Activated CD4-positive, alpha-beta T cell treated with anti-CD3 and anti-CD28 coated beads, Interleukin-2, amount 10 ng/mL, durations not matched to agents 7 days and 5 days (primary cell): Measurements from ENCODE around the gene ITGB1. TPM values are rescaled to one million over a fixed set of nuclear protein-coding genes. Genes with fewer than 3 reads are reported as not detected.
A peak's percentile ranks its signal among the peaks of the same experiment; 100 is the strongest.
"Not testable (repeated sequence)": the region's sequence is repeated elsewhere in the genome, so short reads cannot be mapped to it uniquely, and the experiment has no call there.

Experiments used
- CTCF ChIA-PET: fragments of 350-600 bp; sonication (Branson Sonifier 250); formaldehyde crosslinking; loops from one replicate; lab custom pipeline; 2021; ENCODE audit warnings: antibody characterized with exemption; lab: Charles Lee
- POLR2A ChIA-PET: fragments of 350-600 bp; sonication (Branson Sonifier 250); formaldehyde crosslinking; loops from one replicate; lab custom pipeline; 2021; ENCODE audit warnings: antibody characterized with exemption; lab: Charles Lee
- DNase-seq: peaks from one replicate; pipeline ENCODE4 v3.0.0-alpha.2; 2020
- H3K27ac Mint-ChIP-seq: one replicate; pipeline ENCODE4 v1.8.0; 2021; ENCODE audit warnings: mild to moderate bottlenecking, moderate library complexity, mixed read lengths
- H3K27me3 Mint-ChIP-seq: one replicate; pipeline ENCODE4 v1.8.0; 2021; ENCODE audit warnings: mixed read lengths
- H3K36me3 Mint-ChIP-seq: one replicate; pipeline ENCODE4 v1.8.0; 2021; ENCODE audit warnings: low read depth, mixed read lengths
- H3K4me1 Mint-ChIP-seq: one replicate; pipeline ENCODE4 v1.8.0; 2021; ENCODE audit warnings: mixed read lengths
- H3K4me3 Mint-ChIP-seq: one replicate; pipeline ENCODE4 v1.8.0; 2021; ENCODE audit warnings: mild to moderate bottlenecking, moderate library complexity, mixed read lengths
- H3K9me3 Mint-ChIP-seq: one replicate; pipeline ENCODE4 v1.8.0; 2021; ENCODE audit warnings: mixed read lengths
- total RNA-seq, 2 experiments: library from RNA; stranded (reverse); gene quantifications; one replicate each; pipeline ENCODE4 v1.2.3, GENCODE V29; 2021

ITGB1 gene
- total RNA-seq, 2 experiments from 2014 or later = 89.4 to 98.4 TPM

DNA sequence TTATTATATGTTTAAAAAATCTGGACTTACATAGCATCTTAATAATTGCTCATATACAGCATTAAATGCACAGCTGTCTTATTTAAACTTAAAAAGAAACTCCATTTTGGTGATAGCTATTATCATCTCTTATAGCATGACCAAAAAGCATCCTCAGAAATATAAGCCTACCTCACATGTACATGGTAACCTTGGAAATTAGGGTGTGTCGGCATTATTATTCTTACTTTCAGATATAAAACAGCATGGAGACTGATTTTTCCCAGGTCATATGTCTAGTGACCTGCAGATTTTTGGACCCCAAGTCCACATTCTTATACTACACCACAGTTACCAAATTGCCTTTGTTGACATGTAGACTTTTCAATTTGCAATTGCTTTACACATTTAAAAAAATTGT, 29.1 kb upstream of the ITGB1 start:
- peaks cover 8% of the 10 kb centered on the region for H3K4me1 Mint-ChIP-seq
- ChIA-PET POLR2A (no interaction called here), CTCF (interaction anchor here (1.2 kb wide), 1 partner anchor 105 kb away, joined by 5 read pairs; no protein-coding TSS in a partner anchor)
- H3K4me3 Mint-ChIP-seq = no peak overlapping the region
- no peaks in the 10 kb centered on the region for H3K36me3 Mint-ChIP-seq
- H3K9me3 Mint-ChIP-seq = no peaks in the 10 kb centered on the region
- no peak overlapping the region for H3K27ac Mint-ChIP-seq
- peaks cover 1% of the 10 kb centered on the region for H3K27me3 Mint-ChIP-seq
- no peak for DNase-seq

DNA sequence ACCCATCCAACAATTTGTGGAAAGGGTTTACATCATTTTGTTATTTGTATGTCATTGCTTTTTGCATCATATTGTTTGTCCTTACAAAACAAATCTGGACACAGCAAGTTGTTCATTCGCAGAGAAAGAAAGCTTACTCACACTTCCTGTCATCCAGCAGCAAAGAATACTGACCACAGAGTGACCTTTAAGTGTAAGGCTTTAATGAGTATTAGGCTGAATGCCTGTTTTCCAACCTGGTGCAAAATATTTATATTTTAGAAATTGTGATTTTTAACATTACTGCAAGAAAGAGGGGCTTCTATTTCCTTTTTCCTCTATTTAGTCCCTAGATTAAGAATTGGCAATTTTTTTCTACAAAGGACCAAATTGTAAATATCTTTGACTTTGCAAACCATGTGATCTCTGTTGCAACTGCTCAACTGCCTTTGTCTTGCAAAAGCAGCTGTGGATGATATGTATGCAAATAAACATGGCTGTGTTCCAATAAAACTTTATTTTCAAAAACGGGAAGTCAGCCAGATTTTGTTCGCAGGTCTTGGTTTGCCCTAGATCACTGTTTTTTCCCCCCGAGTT, 27.8 kb upstream of the ITGB1 start:
- DNase-seq = no peak
- POLR2A ChIA-PET = no interaction called here
- Mint-ChIP-seq H3K36me3 (no peaks in the 10 kb centered on the region), H3K27ac (no peak overlapping the region), H3K4me1 (peaks cover 21% of the 10 kb centered on the region), H3K9me3 (no peaks in the 10 kb centered on the region), H3K27me3 (no peaks in the 10 kb centered on the region), H3K4me3 (no peak overlapping the region)
- CTCF ChIA-PET = interaction anchor here (1.2 kb wide), 1 partner anchor 144 kb away, joined by 3 read pairs; no protein-coding TSS in a partner anchor

DNA sequence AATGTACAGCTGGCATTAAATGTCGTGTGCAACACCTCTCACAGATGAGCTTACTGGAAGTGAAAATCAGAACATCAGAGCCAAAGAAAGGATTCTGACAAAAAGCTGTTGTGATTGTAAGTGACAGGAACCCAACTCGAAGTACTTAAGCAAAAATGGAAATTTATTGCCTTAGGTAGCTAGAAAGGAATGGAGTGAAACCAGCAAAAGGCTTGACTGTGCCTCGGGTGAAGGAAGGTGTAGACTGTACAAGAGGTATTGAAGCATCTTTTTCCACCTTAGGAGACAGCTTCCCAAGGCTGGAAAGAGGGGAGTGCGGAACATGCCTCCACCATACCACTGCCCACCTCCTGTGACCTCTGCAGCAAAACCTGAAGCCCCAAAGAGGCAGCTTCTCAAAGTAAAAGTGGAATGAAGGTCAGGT, 27.3 kb upstream of the ITGB1 start:
- Mint-ChIP-seq H3K4me1 (peaks cover 26% of the 10 kb centered on the region), H3K36me3 (no peaks in the 10 kb centered on the region), H3K4me3 (no peak overlapping the region), H3K27me3 (no peaks in the 10 kb centered on the region), H3K27ac (no peak overlapping the region), H3K9me3 (no peaks in the 10 kb centered on the region)
- ChIA-PET POLR2A (no interaction called here), CTCF (interaction anchor here (1.2 kb wide), 1 partner anchor 145 kb away, joined by 3 read pairs; no protein-coding TSS in a partner anchor)
- DNase-seq = no peak

DNA sequence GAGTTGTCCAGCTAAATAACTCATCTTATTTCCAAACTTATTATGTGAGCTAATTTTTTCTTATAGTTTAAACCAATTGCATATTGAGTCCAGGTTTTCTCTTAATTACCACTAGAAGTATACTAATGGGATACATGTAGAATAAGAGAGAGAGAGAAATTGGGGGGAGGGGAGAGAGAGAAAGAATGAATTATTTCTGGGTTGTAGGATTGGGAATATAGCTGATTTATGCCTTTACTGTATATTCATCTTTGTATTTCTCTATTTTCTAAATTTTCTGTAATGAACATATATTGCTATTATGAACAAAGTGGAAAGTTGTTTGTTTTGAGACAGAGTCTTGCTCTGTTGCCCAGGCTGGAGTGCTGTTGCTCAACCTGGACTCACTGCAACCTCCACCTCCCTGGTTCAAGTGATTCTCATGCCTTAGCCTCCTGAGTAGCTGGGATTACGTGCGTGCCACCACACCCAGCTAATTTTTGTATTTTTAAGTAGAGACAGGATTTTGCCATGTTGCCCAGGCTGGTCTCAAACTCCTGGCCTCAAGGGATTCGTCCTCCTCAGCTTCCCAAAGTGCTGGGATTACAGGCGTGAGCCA, 26.1 kb upstream of the ITGB1 start:
- no peaks in the 10 kb centered on the region for H3K36me3 Mint-ChIP-seq
- no peak overlapping the region for H3K4me3 Mint-ChIP-seq
- POLR2A ChIA-PET = no interaction called here
- DNase-seq = no peak
- CTCF ChIA-PET = interaction anchor here (1.2 to 1.6 kb wide), 2 partner anchors 25 to 149 kb away, joined by 3 read pairs; no protein-coding TSS in a partner anchor
- no peak overlapping the region for H3K27ac Mint-ChIP-seq
- H3K27me3 Mint-ChIP-seq = no peaks in the 10 kb centered on the region
- peaks cover 29% of the 10 kb centered on the region for H3K4me1 Mint-ChIP-seq
- no peaks in the 10 kb centered on the region for H3K9me3 Mint-ChIP-seq

DNA sequence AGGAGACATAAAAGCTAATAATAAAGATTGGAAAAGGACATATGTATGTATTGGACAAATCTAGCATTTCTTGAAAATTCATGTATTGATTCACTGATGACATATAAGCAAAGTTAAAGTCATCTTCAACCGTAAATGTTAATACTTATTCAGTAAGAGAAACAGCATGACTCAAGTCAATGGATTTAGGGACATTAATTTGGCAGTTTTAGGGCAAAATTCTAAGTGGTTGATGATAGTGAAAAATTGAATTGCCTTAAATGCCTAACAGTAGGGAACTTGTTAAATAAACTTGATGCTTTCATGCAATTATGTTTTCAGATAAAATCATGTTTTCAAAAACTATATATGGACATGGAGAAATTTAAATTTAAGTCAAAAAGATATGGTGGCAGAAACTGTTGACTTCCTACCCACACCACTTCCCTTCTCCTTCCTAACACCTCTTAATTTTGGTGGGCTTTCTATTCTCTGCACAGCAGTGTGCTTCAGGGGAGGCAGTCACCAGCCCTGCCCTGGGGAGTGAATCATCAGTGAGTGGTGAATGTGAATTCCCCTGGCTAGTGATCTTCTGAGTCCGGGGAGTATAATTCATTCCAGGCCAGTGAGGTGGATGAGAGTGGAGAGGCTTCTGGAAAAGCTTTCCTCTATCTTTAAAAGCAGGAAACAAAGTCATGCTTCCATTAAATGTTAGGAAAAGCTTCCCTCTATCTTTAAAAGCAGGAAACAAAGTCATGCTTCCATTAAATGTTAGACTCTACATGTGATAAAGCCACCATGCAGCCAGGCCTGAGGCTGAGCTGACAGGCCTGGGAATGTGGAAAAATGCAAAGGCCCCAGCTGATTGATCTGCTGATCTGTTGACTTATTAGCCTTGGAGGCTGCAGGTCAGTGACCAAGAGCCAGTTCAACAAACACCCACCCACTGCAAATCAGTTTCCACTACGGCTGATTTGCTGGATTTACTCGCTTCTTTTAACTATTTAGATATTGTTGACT, 25.2 kb upstream of the ITGB1 start:
- Mint-ChIP-seq H3K36me3 (no peaks in the 10 kb centered on the region), H3K27me3 (no peaks in the 10 kb centered on the region), H3K9me3 (no peaks in the 10 kb centered on the region), H3K4me3 (no peak overlapping the region), H3K4me1 (peaks cover 29% of the 10 kb centered on the region), H3K27ac (no peak overlapping the region)
- POLR2A ChIA-PET = no interaction called here
- DNase-seq = no peak
- CTCF ChIA-PET = interaction anchor here (0.6 to 1.6 kb wide), 3 partner anchors 26 to 150 kb away, joined by 3 to 4 read pairs (median 3); no protein-coding TSS in a partner anchor

DNA sequence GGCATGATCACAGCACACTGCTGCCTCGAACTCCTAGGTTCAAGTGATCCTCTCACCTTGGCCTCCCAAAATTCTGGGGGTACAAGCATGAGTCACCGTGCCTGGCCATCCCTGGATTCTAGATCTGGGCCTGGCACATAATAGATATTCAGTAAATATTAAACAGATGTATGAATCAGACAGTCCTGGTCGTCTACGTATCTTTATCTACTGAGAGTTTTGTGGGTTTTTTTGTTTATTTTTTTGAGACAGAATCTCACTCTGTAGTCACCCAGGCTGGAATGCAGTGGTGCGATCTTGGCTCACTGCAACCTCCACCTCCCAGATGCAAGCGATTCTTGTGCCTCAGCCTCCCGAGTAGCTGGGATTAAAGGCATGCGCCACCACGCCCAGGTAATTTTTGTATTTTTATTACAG, 24.3 kb upstream of the ITGB1 start:
- Mint-ChIP-seq H3K27me3 (no peaks in the 10 kb centered on the region), H3K9me3 (no peaks in the 10 kb centered on the region), H3K4me1 (peaks cover 29% of the 10 kb centered on the region), H3K4me3 (no peak overlapping the region), H3K27ac (peak overlapping the region; percentile 57), H3K36me3 (no peaks in the 10 kb centered on the region)
- CTCF ChIA-PET = no interaction called here
- no peak for DNase-seq
- POLR2A ChIA-PET = interaction anchor here (0.6 kb wide), 1 partner anchor 39 kb away, joined by 4 read pairs; no protein-coding TSS in a partner anchor

DNA sequence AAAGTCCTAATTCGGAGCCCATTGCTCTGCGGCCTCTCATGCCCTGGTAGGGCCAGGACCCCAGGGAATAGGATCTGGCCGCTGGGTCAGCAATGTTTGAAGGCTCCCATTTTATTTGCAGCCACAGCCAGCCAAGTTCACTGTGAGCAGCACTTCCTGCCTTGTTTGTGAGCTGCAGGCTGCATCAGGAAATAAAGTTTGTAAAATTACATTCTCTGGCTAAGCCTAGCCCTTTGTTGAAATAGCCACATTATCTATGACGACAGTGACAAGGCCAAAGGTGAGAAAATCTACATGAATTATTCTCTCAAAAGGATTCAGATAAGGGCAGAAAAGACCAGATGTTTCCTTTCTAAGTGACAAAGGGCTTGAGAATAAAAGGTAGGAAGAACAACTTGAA, 23.7 kb upstream of the ITGB1 start:
- peak overlapping the region; percentile 95 for H3K27ac Mint-ChIP-seq
- DNase-seq = no peak
- POLR2A ChIA-PET = interaction anchor here (0.6 kb wide), 1 partner anchor 39 kb away, joined by 4 read pairs; no protein-coding TSS in a partner anchor
- CTCF ChIA-PET = interaction anchor here (1.2 kb wide), 1 partner anchor 17 kb away, joined by 3 read pairs; no protein-coding TSS in a partner anchor
- no peaks in the 10 kb centered on the region for H3K9me3 Mint-ChIP-seq
- H3K36me3 Mint-ChIP-seq = no peaks in the 10 kb centered on the region
- no peak overlapping the region for H3K4me3 Mint-ChIP-seq
- peaks cover 29% of the 10 kb centered on the region for H3K4me1 Mint-ChIP-seq
- H3K27me3 Mint-ChIP-seq = no peaks in the 10 kb centered on the region

DNA sequence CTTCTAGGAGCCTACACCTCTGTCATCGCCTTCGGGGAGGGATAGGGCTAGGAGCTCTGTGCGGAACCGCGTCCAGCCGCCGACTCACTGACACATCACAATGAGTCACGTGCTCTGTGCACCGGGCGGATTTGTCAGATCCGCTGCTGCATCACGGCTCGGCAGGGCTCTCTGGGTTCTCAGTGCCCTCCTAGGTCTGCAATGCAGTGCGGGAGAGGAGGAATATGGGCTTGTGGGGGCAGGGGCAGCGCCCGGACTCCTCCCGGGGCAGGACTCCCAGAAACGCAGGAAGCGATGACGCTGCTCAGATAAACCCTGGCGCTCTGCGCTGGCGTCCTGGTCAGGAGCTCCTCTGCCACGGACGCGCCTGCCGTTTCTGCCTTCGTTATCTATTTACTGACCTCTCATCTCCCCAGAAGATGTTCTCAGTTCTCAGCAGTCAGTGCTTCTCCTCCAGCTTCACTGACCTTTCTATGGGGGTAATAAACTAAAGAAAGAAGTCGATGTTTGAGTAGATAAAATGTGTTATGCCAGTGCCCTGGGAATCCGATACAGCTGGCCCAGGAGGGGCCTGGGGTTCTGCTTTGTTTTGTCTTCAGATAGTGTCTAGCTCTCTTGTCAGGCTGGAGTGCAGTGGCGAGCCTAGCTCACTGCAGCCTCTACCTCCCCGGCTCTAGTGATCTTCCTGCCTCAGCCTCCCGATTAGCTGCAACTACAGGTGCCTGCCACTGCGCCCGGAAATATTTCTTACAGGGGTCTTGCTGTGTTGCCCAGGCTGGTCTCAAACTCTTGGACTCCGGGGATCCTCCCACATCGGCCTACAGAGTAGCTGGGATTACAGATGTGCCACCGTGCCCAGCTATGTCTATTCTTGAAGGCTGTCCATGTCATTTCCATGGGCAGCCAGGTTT, 22.8 kb upstream of the ITGB1 start:
- H3K4me1 Mint-ChIP-seq = peaks cover 29% of the 10 kb centered on the region
- peak; percentile 84 for DNase-seq
- peak overlapping the region; percentile 87 for H3K4me3 Mint-ChIP-seq
- no peaks in the 10 kb centered on the region for H3K9me3 Mint-ChIP-seq
- CTCF ChIA-PET = interaction anchor here (0.9 to 1.5 kb wide), 6 partner anchors 10 to 28 kb away, joined by 3 to 6 read pairs (median 4); no protein-coding TSS in a partner anchor
- H3K27ac Mint-ChIP-seq = peak overlapping the region; percentile 95
- H3K27me3 Mint-ChIP-seq = no peaks in the 10 kb centered on the region
- POLR2A ChIA-PET = interaction anchor here (1.1 to 1.3 kb wide), 2 partner anchors 21 to 24 kb away, joined by 4 to 6 read pairs; no protein-coding TSS in a partner anchor
- no peaks in the 10 kb centered on the region for H3K36me3 Mint-ChIP-seq

DNA sequence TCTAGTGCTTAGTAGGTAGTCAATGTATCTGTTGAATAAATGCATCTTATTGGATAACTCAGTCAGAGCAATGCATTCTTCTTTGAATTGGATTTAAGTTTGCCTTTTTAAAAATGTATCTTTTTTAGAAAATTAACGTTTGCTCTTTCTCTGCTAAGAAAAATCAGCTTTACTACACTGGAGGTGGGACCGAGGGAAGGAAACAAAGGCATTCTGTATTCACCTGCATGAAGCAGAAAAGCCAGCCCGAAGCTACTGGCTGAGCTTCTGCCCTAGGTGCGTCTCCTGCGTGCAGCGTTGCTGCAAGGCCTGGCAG, 22.2 kb upstream of the ITGB1 start:
- DNase-seq = no peak
- H3K9me3 Mint-ChIP-seq = no peaks in the 10 kb centered on the region
- H3K27me3 Mint-ChIP-seq = peaks cover 2% of the 10 kb centered on the region
- no peaks in the 10 kb centered on the region for H3K36me3 Mint-ChIP-seq
- H3K4me3 Mint-ChIP-seq = peak overlapping the region; percentile 87
- ChIA-PET CTCF (interaction anchor here (0.9 to 1.5 kb wide), 5 partner anchors 11 to 29 kb away, joined by 3 to 6 read pairs (median 4); no protein-coding TSS in a partner anchor), POLR2A (interaction anchor here (1.1 to 1.3 kb wide), 2 partner anchors 21 to 23 kb away, joined by 4 to 6 read pairs; no protein-coding TSS in a partner anchor)
- peaks cover 29% of the 10 kb centered on the region for H3K4me1 Mint-ChIP-seq
- peak overlapping the region; percentile 95 for H3K27ac Mint-ChIP-seq

DNA sequence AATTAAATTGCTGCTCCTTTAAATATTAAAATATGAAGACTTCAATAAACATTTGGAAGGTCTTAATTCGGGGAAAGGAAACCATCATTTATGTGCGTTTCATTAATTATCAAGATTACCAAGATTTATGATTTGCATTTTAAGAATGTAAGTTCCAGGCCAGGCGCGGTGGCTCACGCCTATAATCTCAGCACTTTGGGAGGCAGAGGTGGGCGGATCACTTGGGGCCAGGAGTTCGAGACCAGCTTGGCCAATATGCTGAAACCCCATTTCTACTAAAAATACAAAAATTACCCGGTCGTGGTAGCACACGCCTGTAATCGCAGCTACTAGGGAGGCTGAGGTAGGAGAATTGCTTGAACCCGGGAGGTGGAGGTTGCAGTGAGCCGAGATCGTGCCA, 21.7 kb upstream of the ITGB1 start:
- H3K9me3 Mint-ChIP-seq, DNase-seq, H3K36me3 Mint-ChIP-seq, H3K4me3 Mint-ChIP-seq, H3K27ac Mint-ChIP-seq, H3K27me3 Mint-ChIP-seq: not testable (repeated sequence)
- ChIA-PET POLR2A (interaction anchor here (1.1 to 1.3 kb wide), 2 partner anchors 20 to 23 kb away, joined by 4 to 6 read pairs; no protein-coding TSS in a partner anchor), CTCF (interaction anchor here (1.0 to 1.5 kb wide), 3 partner anchors 20 to 29 kb away, joined by 4 to 5 read pairs (median 4); no protein-coding TSS in a partner anchor)
- H3K4me1 Mint-ChIP-seq = peaks cover 29% of the 10 kb centered on the region

DNA sequence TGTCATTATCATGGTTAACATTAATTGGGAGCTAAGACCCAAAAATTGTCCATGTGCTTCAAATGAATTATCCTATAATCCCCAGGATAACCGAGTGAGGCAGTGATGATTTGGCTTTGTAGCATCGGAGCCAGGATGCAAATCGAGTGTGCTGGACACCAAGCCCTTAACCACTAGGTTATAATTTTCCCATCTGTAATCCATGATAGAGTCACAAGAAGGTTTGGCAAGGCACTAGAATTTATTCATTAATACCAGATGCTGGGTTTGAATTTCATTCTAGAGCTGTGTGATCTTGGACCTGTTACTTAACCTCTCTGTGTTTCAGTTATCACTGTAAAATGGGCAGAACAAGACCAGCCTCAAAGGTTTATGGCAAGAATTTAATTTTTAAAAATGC, 21.0 kb upstream of the ITGB1 start:
- Mint-ChIP-seq H3K4me1 (peaks cover 29% of the 10 kb centered on the region), H3K36me3 (no peaks in the 10 kb centered on the region), H3K27me3 (peaks cover 2% of the 10 kb centered on the region), H3K4me3 (no peak overlapping the region), H3K27ac (no peak overlapping the region), H3K9me3 (no peaks in the 10 kb centered on the region)
- ChIA-PET CTCF (no interaction called here), POLR2A (no interaction called here)
- no peak for DNase-seq
